Activated gamma-delta T cell (primary cell): ENCODE results near the gene TWIST2.

ENCODE experiments used
- DNase-seq: peaks from one replicate; lab custom pipeline; 2025; lab: John Stamatoyannopoulos, UW

Gene TWIST2

DNA sequence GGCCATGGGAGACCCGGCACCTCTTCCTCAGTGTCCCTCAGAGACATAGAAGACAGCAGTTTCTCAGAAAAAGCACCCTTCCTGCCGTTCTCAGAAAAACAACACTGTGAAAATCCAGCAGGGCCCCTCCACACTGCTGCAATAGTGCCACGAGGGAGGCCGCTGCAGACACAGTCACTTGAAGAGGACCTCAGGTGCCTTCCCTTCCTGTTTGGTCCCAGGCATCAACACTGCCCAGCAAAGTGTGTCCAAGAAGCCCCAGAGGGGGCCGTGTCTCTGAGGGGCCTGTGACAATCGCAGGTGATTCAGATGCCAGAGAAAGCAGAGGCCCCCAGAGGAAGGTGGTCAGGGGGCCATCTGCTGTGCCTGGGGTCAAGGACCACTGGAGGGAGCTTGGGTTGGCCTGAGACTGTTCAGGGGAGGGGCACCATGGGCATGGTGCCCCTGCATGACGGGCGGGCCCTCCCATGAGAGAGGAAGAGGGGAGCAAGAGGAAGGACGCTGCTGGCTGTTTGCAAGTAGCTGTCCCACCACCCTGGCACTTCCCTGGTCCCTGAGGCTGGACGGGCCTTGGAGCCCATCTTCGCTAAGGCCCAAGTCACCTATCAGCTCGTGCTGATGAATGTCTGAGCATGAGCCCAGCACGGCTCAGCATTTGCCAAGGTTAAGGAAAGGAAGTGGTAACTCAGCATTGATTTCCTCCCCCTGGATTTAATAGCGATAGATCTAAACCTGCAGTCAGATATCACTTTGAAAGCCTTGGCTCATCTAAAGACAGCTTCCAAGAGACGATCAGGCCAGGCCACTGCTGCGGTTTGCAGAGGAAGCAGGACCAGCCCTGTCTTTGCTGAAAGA, 9.1 kb downstream of the TWIST2 start:
- DNase-seq = no peak

DNA sequence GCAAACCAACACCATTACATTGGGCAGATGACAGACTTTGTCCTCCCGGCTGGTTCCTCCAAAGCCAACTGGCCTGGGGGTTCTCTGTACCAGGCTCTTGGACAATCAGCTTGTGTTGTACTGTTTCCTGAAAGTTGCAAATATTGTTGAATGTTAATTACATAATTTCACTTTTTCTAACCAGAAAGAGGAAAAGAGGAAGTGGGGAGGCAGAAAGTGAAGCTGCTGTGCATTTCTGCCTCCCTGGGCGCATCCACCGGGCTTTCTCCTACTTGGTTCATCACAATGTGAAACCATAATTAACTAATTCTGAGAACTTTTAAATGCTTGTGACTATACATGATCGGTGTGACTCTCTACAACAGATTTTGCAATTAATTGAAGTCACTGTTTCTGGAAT, 10.1 kb downstream of the TWIST2 start:
- no peak for DNase-seq

- DNase-seq = no peak
Observed at GRCh38 chr2:238859636-238860347, 11.9 kb downstream of the TWIST2 start.

DNA sequence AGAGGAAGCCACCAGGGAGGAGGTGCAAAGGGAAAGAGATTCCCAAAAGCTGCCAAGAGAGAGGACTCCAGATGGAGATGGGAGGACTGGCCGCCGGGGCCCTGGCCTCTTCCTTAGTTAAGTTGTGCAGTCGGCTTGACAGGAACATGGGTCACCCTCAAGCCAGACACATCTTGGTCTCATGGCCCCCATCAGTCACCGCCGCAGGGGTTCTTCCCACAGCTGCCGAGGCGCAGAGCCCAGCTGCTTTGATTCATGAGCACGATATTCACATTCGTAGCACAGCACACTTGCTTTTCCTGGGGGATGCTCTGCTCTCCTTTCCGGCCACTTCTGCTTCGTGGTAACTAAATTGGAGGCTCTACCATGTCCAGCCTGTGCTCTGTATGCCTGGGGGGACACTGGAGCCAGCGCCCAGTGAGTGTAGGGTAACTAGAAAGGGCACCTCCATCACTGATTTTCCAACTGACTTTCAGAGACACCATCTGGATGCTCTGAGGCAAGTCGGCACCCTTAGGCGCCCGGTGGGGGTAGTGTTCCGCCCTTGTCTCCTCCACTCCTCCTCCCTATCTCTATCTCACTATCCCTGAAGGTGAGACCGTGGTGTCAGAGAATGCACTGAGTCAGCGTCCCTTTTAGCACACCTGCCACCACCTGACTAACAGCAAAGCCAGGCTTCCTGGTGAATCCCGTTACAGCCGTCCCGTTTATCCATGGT, 13.3 kb downstream of the TWIST2 start:
- no peak for DNase-seq

DNA sequence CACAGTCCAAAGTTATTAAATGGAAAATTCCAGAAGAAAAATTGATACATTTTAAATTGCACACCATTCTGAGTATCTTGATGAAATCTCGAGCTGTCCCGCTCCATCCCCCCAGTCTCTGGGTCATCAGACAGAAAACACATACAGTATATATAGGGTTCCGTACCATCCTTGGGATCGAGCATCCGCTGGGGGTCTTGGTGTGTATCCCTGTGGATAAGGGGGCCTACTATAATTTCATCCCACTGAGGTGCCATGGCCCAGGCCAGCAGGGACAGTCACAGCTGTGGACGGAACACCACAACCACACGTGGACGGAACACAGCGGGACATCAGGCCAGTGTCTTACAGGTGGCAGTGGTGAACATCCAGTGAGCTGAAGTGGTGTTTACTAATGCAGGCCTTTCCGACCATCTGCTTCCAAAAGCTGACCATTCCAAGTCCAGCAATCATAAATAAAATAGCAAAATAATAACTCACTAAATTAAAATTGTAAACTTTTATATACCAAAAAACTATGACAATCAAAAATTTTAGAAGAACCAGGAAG, 14.0 kb downstream of the TWIST2 start:
- no peak for DNase-seq

GRCh38 chr2:238862701-238863100, 14.8 kb downstream of the TWIST2 start:
- no peak for DNase-seq

- no peak for DNase-seq
Observed at GRCh38 chr2:238863231-238863630, 15.3 kb downstream of the TWIST2 start.

- DNase-seq = no peak
Observed at GRCh38 chr2:238863749-238864206, 15.9 kb downstream of the TWIST2 start.

DNA sequence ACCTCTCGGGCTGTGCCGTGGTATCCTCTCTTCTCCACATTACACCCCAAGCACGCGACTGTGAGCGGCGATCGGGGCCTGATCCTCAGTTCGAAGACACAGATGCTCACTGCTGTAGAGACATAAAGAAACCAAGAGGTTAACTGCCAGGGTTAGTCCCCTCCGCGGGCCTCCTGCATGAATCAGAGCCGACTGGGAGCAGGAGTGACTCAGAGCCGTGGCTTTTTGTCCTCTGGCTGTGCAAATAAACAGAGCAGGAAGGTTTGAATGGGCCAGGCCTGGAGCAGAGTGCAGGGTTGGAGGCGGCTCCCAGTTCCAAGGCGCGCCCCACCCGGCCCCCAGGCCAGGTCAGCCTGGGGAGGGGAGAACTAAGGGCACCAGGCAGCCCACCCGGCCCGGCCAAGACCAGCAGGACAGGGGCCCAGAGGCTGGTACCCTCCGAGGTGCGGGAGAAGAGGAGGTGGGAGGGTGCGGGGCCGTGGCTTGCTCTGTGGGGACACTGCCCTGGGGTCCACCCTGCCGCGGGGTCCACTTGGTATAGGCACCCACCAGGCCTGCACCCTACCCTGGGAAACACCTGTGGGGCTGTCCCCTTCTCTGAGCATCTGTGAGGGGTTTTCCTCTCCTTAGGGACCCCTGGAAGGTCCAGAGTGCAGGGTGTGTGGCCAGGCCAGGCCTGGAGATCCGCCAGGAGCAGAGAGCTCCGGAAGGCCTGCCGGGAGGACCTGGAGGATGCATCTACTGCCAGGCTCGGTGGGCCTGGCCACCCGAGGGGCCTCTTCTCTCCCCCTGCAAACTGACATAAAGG, 16.5 kb downstream of the TWIST2 start:
- DNase-seq = no peak

GRCh38 chr2:238865015-238865719, 17.3 kb downstream of the TWIST2 start:
- no peak for DNase-seq

GRCh38 chr2:238865744-238866355, 18.0 kb downstream of the TWIST2 start:
- DNase-seq = no peak

- no peak for DNase-seq
Observed at GRCh38 chr2:238866656-238867277, 18.9 kb downstream of the TWIST2 start.

DNA sequence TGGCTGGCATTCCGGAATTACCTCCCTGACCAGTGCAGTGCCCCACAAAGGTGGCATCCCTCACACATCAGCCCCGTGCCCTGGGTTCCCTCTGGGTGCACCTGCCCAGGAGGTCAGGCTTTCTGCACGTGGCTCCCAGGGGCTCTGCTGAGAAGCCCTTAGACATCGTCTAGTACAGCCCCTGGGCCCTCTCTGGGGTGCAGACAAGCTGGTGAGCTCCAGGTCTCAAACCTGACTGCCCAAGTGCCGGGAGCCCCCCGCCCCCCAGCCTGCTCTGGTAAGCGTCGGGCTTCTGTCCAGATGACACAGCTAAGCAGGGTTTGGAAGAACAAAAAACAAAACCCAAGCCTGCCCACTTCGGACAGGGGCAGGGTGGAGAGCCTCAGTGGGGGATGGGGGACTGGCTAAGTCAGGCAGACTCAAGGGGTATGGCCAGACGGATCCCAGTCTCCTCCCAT, 20.2 kb downstream of the TWIST2 start:
- no peak for DNase-seq

DNA sequence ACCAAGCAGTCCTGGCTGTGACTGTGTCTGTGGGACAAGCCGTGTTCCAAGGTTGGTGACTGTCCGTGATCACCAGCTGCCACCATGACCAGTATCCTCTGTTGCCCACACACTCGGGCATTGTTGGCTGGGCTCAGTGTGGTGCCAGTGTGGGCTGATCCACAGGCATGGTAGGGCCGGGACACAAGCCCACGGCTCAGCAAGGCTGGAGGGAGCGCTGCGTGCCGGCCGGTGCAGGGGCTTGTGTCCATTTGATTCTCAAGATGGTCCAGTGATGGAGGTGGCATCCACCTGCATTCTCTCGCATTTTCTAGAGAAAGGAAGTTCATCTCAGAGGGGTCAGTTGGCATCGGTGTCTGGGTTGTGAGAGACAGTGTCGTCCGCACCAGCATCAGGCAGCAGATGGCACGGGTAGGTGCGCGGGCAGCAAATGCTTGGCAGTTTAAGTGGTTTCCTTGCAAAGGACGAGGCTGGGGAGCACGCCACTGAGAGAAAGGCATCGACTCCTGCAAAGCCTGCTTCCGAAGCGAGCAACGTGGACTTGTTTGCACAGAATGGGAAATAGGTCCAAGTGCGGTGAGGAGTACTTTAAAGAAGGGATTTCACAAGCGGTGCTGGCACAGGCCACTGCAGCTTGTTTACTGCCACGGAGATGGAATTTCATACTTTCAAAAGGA, 20.9 kb downstream of the TWIST2 start:
- DNase-seq = no peak

- no peak for DNase-seq
Observed at GRCh38 chr2:238869293-238870124, 21.6 kb downstream of the TWIST2 start.

DNA sequence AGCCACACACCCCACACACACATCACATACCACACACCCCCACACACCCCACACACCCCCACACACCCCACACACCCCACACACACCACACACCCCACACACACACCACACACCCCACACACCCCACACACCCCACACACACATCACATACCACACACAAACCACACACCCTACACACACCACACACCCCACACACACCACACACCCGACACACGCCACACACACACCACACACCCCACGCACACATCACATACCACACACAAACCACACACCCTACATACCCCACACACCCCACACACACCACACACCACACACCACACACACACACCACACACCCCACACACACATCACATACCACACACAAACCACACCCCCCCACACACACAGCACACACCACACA, 22.4 kb downstream of the TWIST2 start:
- no peak for DNase-seq

- DNase-seq = no peak
Observed at GRCh38 chr2:238872026-238872425, 24.1 kb downstream of the TWIST2 start.
